Suprapubic skin (tissue), 3 donors: ENCODE measurements around the gene GHITM.

Source experiments
- EP300 ChIP-seq: sonication (generic); formaldehyde crosslinking; IDR thresholded peaks from one replicate; pipeline ENCODE4 v1.6.1; 2017; ENCODE audit warnings: antibody characterized with exemption
- POLR2A ChIP-seq, 2 donors: fragments of 450-650 bp; IDR thresholded peaks; one replicate each; pipeline ENCODE4 v1.6.1; 2017; ENCODE audit warnings: antibody characterized with exemption in 2 of 2, mild to moderate bottlenecking in 2 of 2, moderate library complexity in 2 of 2
- TF ChIP-seq, protein P1 (sequence below), 2 donors: fragments of 200-600 bp in 1 of 2; fragments of 450-650 bp in 1 of 2; sonication (generic) in 1 of 2; IDR thresholded peaks; one replicate each; pipeline ENCODE4 v1.5.1; 2016 to 2019; ENCODE audit warnings: antibody characterized with exemption in 2 of 2, mild to moderate bottlenecking in 1 of 2, moderate library complexity in 1 of 2

- TF ChIP-seq EP300 = no peak
- TF ChIP-seq, protein P1, sequence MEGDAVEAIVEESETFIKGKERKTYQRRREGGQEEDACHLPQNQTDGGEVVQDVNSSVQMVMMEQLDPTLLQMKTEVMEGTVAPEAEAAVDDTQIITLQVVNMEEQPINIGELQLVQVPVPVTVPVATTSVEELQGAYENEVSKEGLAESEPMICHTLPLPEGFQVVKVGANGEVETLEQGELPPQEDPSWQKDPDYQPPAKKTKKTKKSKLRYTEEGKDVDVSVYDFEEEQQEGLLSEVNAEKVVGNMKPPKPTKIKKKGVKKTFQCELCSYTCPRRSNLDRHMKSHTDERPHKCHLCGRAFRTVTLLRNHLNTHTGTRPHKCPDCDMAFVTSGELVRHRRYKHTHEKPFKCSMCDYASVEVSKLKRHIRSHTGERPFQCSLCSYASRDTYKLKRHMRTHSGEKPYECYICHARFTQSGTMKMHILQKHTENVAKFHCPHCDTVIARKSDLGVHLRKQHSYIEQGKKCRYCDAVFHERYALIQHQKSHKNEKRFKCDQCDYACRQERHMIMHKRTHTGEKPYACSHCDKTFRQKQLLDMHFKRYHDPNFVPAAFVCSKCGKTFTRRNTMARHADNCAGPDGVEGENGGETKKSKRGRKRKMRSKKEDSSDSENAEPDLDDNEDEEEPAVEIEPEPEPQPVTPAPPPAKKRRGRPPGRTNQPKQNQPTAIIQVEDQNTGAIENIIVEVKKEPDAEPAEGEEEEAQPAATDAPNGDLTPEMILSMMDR (IDR thresholded peaks at IDR 0.05) = no peak
- no peak for TF ChIP-seq POLR2A (IDR thresholded peaks at IDR 0.05)
Observed at GRCh38 chr10:84097787-84098353, 41.4 kb upstream of the GHITM start.
